Activated CD4-positive, alpha-beta T cell treated with anti-CD3 and anti-CD28 coated beads, Interleukin-2, Interleukin-6, amounts not matched to agents 100 ng/mL and 50 ng/mL, durations not matched to agents 16 hours and 8 hours (primary cell): ENCODE data around the gene GRK1.

Experiments used
- DNase-seq: peaks from one replicate; pipeline ENCODE4 v3.0.0-alpha.2; 2020

The GRK1 gene

GRCh38 chr13:113731192-113732175 lies 64.5 kb downstream of the GRK1 start:
- no peak for DNase-seq

- DNase-seq = no peak
These were observed 65.3 kb downstream of the GRK1 start for GRCh38 chr13:113732176-113732960.

- no peak for DNase-seq
These were observed 66.2 kb downstream of the GRK1 start for GRCh38 chr13:113732961-113733950.

DNA sequence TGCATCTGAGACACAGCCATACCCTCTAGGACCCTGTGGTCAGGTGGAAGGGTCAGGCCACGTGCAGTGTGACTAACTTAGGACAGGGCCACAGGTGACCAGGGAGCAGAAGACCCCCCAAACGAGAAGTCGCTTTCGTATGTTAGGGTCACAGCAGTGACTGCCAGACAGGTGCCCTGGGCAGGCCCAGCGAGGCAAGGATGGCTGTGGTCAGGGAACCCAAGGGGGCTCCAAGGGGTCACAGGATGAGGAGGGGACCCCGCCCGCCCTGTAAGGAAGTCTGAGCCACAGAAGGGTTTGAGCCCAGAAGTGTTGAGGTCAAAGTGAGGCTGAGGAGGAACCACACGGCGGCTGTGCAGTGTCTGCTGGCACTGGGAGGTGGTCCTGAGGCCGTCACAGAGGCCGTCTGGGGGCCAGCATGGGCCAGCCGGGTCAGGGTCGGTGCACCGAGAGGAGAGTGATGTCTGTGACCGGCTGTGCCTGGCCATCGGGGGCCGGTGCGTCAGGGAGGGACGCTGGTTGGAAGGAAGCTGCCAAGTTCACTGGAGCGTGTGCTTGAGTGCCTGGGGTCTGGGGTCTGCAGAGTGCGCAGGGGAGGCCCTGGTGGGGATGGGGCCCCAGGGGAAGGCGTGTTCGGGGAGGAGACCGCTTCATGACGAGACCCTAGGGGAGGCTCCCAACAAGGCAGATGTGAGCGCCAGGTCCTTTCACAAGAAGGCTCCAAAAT lies 67.2 kb downstream of the GRK1 start:
- DNase-seq = no peak

GRCh38 chr13:113734826-113735125 lies 67.8 kb downstream of the GRK1 start:
- no peak for DNase-seq

DNA sequence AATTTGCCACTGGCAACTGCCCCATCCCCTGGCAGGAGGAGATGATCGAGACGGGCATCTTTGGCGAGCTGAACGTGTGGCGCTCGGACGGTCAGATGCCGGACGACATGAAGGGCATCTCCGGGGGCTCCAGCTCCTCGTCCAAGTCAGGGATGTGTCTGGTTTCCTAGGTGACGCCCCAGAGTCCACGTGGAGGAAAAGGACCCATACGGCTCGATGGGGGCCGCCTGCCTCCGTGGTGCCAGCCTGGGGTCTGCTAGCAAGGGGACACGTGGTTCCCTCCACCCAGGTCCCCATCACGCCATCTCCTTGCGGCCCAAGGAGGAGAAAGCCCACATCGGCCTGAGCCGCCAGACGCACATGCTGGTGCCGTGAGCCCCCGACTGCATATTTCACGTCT lies 68.2 kb downstream of the GRK1 start:
- no peak for DNase-seq

DNA sequence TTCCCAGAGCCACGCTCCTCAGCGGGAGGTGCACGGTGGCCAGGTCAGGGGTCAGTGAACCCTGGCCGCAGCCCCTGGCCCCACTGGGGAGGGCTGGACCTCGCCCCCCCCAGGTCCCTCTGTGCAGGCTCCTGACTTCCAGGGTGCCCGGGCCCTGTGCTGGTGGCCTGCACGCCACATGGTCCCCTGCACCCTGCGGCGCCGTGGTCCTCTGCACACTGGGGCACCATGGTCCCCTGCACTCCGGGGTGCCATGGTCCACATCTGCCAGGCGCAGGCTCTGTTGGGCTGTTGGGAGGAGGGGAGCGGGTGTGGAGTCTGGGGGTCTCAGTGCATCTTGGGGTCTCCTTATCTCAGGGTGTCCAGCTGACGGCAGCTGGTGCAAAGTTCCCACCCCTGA lies 68.7 kb downstream of the GRK1 start:
- DNase-seq = no peak

DNA sequence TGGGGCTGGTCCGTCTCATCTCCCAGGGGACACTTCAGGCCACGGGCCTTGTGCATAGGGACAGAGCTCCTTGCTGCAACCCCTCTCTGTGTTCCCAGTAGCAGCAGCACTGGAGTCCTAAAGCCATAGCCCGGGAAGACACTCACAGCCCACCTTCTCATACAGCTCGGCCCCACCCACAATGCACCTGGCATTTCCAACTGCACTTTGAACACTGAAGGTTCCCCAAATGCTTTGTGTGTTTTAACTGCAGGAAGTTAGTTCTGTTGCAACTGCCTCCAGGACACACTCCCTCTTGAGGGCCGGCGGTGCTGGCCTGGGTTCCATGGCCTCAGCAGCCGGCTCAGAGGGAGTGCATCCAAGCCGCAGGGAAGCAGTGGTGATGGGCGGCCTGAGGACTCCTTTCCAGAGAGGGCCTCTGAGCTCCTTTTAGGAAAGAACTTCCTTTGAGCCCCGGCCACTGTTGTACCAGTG lies 69.3 kb downstream of the GRK1 start:
- DNase-seq = no peak

GRCh38 chr13:113737803-113738202 lies 70.8 kb downstream of the GRK1 start:
- no peak for DNase-seq

DNA sequence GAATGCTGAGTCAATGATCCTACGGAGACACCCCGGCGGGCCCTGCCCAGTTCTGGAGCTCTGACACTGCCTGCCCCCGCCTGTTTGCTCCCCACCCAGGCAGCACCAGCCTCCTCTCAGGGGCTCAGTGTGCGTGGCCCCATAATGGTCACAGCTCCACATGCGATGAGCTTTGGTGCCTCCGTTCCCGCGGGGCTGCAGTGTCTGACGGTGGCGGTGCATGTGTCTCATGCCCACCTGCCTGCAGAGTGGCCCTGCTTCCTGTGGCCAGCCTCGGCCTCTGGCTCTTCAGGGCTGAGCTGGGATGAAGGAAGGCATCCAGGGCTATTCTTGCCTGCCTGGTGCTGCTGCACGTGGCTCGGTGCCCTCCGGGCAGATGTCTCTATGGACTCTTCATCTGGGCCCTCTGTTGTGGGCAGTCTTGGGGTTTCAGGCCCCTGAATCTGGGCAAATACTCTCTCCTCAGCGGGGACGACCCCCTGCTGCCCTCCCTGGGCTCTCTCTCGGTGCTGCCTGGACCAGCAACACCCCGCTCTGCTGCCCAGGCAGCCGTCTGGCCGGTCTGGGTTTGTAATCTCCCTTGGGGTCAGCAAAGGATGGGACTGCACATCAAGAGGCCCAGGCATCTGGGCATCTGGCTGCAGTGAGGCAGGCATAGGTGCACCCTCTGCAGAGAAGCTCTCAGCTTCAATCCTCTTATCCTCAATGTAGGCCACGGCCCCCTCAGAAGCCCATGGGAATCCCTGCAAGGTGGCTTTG lies 72.7 kb downstream of the GRK1 start:
- no peak for DNase-seq

GRCh38 chr13:113740286-113740556 lies 73.2 kb downstream of the GRK1 start:
- no peak for DNase-seq

GRCh38 chr13:113740661-113741060 lies 73.6 kb downstream of the GRK1 start:
- DNase-seq = no peak

DNA sequence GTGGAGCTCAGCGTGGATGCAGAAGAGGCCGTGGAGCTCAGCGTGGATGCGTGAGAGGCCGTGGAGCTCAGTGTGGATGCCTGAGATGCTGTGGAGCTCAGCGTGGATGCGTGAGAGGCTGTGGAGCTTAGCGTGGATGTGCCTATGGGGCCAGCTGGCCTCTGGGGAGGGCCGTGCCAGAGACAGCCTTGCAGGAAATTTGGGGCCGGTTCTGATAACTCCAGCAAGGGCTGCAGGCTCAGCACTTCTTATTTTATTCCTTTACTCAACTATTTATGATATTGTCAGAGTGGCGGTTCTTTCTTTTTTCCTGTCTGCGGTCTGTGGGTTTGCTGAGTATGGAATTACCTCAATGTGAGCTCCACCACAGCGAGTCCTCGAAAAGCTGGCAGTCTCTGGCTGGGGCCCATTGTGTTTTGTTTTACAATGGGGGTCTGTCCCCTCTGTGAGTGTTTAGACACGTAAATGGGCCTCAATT lies 74.2 kb downstream of the GRK1 start:
- DNase-seq = peak; percentile 35

DNA sequence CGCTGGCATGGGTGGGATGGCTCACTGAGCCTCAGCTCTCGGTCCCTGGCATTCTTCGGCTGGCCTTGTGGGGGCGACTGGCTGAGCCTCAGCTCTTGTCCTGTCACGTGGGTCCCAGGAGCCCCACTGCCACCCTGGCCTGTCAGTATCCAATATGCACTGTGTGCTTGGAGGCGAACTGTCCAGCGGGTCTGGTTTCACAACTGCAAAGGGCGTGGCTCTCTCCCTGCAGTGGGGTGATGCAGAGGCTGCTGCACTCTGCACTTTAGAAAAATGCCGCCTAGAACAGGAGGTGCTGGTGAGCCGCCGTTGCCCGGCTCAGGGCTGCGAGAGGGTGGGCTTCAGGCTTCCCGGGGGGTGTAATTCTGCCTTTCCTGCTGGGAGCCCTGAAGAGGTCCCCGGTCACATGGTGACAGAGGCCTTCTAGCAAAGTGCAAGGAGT lies 75.0 kb downstream of the GRK1 start:
- peak; percentile 20 for DNase-seq

DNA sequence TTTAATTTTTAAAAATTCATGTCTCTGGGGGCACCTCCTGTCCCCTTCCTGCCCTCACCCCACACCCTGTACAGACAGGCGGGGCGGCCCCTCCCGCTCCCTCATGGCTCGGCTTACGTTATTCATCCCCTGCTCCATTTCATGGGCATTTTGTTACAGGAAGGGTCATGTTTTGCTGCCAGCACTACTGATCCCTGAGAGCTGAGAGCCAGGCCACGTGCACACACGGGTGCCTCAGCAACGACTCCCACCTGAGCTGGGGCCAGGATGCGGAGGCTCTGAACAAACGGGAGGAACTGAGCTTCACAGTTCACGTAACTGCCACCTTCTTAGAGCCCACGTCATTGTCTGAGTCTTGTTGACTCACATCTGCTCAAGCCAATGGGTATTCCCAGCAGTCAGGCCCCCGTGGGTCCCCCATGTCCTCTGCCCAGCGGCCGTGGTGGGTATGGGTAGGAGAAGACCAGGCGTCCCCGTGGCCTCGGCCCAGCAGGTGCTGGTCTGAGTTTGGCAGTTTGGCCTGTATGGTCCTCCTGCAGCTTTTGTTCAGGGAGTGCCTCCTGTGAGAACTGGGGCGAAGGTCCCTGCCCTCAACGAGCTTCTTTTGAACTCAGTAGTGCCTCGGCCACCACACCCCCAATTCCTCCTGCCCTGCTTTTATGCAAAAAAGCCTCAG lies 75.6 kb downstream of the GRK1 start:
- DNase-seq = no peak

GRCh38 chr13:113743366-113744195 lies 76.6 kb downstream of the GRK1 start:
- DNase-seq = no peak

- no peak for DNase-seq
These were observed 77.4 kb downstream of the GRK1 start for GRCh38 chr13:113744197-113745000.

DNA sequence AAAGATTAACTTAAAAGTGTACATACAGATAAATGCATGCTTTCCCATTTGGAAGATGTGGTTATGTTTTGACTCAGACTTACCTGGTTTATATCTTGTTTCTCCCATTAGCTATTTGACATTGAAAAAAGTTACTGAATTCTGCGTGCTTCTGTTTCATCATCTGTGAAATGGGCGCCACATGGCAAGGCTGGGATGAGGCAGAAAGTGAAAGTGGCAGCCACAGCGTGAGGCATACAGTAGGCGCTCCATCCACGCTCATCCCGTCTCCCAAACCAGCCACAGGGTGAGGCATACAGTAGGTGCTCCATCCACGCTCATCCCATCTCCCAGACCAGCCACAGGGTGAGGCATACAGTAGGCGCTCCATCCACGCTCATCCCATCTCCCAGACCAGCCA lies 78.0 kb downstream of the GRK1 start:
- no peak for DNase-seq
